Activated naive CD4-positive, alpha-beta T cell treated with anti-CD3 and anti-CD28 coated beads, Interleukin-2, amount 50 U/mL, for 16 hours (primary cell): Measurements from ENCODE around the gene LACRT.
A peak's percentile ranks its signal among the peaks of the same experiment; 100 is the strongest.
"Not testable (repeated sequence)": the region's sequence is repeated elsewhere in the genome, so short reads cannot be mapped to it uniquely, and the experiment has no call there.

Source experiments
- DNase-seq: peaks from one replicate; pipeline ENCODE4 v3.0.0-alpha.2; 2020

Gene LACRT, protein sequence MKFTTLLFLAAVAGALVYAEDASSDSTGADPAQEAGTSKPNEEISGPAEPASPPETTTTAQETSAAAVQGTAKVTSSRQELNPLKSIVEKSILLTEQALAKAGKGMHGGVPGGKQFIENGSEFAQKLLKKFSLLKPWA

DNA sequence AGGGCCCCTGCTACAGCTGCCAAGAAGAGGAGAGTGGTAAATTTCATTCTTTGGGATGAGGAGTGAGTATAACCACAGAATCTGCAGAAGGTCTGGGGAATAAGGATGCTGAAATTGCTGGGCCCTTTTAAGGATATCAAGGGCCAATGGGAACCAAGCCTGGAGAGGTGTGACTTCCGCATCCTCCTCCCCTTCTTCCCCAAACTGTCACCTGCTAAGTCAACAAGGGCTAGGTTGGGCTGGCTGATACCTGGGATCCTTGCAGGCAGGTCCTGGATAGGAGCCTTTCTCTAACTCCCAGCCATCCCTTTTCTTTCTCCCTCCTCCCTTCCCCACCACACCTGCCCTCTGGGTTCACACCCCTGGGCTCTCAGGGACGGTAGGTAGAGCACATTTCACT is at the start of gene LACRT:
Gene LACRT, minus strand, starts transcription at position 101 of the 400 bp plus-strand sequence. Its CDS starts 54 bp downstream, at position 47.
- DNase-seq = no peak

DNA sequence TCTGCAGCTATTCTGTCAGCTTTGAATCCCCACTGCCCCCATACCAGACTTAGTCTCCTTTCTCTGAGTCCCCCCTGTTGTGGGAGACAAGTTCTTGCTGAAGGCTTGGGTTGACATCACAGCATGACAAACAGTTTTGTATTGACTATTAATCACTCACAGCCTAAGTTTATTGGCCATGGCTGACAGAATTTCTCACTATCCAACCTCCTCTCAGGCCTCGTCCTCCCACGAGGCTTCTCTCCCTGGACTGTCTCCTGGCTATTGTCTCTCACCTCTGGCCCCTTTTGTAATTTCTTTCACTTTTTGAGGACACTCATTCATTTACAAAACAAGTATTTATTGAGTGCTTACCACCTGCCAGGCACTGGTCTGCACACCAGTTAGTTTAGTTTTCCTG is 48.7 kb upstream of the LACRT start:
- no peak for DNase-seq

DNA sequence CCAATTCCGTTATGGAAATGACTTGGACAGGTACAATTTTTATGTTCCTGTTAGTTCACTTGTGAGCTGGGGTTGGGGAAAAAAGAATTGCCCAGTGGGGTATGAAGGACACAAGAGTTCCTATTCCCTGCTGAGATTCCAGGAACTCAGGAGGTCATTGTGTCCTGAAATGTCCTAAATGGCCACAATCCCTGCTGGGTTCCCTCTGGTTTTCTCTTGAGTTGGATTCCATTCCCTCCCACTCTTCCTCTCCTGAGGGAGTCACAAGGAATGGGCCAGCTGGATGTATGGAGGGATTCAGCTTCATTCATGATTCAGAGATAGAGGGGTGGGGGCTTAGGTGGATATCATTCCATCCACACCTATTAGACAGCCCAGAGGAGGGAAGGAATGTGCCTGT is 48.0 kb upstream of the LACRT start:
- no peak for DNase-seq

DNA sequence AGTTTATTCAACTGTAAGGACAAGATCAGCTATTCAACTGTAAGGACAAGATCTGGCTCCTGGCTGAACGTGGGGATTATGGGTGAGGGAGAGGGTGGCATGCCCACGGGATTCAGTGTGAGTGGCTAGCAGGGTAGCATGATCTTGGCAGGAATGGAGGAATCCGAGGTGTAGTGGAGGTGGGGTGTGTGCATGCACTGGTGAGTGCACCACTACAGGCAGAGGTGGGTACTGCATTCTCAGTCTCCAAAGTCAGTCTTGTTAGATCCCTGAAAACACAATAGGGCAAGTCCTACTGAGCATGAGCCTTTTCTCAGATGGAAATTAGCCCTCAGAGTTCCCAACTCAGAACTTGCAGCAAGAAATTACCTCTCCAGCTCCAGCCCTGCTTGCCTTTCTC is 45.7 kb upstream of the LACRT start:
- peak; percentile 24 for DNase-seq

DNA sequence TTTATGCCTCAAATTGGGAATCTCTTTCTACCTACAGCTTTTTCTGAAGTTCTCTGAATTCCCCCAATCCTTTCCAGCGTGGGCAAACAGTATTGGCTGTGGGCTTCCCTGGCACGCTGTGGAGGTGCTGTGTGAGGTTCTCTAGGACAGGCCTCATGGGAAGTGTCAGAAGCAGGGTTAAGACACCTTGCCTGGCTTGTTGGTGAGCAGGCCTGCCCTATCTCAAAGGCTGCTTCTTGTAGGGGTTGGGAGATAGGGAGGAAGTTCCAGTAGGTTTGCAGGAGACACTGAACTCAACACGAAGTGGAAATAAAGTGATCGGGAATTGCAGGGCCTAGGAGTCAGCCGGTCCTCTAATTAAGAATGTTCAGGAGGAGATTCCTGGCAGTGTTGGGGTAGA is 43.4 kb upstream of the LACRT start:
- no peak for DNase-seq

DNA sequence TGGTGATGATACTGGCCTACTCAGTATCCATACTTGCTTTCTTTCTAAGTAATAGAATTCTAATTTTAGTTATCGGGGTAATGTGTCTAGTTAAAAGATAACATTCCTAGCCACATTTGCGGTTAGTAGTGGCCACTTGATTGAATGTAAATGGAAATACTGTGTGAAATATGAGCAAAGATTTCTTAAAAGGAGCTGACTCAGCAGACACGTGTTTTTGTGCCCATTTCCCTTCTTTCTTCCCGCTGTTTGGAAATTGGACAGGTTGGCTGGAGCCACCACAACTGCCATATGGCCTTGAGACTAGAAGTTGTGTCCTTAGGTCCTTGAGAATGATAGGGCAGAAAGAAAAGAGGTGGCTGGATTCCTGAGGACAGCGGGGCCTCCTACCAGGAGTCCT is 33.2 kb upstream of the LACRT start:
- DNase-seq = no peak

DNA sequence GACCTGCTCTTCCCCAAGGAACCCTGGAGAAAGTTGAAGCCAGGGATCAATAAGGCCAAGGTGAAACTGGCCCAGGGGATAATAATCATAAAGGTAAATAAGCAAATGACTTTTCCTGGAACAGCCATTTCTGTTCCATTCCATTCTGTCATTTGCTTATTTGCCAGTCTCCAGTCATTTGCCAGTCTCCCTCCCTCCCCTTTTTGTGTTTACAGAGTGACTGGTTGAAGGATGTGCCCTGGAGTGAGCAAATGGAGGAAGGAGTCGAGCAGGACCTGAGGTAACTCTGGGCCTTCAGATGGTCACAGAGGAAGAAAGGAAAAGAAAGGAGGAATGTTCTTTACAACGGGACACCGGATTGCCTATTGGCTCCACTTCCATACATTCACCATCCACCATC is 31.3 kb upstream of the LACRT start:
- no peak for DNase-seq

DNA sequence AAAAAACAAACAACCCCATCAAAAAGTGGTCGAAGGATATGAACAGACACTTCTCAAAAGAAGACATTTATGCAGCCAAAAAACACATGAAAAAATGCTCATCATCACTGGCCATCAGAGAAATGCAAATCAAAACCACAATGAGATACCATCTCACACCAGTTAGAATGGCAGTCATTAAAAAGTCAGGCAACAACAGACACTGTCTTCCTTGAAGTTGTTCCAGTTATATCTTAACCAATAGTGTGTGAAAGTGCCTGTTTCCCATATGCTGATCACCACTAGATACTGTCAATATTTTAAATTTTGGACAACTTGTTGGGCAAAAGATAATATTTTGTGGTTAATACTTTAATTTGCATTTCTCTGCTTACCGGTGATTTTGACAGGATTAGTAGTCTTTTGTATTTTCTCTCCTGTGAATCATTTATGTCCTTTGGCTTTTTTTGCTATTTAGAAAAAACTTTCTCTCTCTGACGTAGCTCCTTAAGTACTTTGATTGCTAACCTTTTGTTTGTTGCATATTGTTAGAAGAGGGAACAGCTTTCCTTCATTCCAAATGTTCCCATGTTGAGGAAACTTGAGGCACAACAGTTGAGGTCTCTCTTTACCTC is 30.4 kb upstream of the LACRT start:
- not testable (repeated sequence) for DNase-seq

DNA sequence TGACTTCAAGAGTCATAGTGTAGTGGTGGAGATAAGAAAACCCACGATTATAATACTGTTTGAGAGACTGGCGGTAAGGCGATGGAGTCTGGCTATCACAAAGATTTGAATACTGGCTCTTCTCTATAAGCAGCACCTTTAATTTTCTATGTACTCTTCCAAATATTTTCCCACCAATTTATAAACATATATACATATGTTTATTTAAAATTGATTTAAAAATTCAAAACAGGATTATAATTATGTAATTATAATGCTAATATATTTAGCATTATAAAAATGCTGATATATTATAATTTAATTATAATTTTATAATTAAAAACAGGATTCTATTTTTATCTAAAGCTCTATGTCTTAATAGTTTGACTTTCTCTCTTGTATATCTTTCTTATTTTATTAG is 28.9 kb upstream of the LACRT start:
- DNase-seq = no peak

DNA sequence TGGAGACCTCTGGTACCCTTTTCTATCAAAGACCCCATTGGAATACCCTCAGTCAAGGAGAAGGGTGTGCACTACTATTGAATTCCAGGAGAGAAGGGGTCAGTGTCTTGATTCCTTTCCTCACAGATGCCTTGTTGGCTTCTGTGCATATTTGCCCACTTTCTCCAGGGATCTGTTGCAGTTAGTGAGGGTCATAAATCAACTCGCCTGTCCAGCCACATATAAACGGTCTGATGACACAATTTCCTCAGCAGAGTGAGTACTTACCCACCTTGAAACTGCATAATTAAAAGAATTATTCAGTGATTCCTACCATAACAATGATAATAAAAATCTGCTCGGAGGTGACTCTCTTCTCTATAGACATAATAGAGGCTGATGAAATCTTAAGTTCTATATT is 27.3 kb upstream of the LACRT start:
- no peak for DNase-seq

DNA sequence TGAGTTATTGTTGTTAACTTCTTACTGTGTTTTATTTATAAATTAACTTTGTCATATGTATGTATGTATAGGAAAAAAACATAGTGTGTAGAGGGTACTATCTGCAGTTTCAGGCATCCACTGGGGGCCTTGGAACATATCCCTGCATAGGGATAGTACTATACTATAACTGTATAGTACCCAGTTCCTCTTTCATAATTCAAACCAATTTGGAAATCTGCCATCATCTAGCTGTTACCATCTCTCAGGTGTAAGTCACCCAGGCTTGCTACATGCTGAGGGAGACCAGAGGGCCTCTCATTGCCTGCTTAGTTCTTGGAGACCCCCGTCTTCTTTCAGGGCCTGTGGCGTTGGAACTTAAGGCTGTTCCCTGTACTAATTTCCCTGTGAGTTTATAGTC is 26.4 kb upstream of the LACRT start:
- no peak for DNase-seq

DNA sequence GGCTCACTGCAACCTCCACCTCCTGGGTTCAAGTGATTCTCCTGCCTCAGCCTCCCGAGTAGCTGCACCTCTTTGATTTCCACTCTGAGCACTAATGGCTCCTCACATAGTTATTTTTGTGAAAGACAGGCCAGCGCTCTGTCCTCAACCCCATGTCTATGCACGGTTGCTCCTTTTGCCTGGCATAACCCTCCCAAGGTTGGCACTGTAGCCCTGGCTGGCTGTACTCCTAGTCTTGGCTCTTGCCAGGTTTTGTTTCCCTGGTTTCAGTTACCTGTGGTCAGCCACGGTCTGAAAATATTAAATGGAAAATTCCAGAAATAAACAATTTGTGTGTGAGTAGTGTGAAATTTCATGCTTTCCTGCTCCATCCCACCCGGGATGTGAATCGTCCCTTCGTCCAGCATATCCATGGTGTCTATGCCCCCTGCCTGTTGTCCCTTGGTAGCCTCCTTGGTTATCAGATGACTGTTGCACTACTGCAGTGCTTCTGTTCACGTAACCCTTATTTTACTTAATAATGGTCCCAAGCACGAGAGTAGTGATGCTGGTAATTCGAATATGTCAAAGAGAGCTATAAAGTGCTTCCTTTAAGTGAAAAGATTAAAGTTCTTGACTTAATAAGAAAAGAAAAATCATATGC is 25.7 kb upstream of the LACRT start:
- no peak for DNase-seq

DNA sequence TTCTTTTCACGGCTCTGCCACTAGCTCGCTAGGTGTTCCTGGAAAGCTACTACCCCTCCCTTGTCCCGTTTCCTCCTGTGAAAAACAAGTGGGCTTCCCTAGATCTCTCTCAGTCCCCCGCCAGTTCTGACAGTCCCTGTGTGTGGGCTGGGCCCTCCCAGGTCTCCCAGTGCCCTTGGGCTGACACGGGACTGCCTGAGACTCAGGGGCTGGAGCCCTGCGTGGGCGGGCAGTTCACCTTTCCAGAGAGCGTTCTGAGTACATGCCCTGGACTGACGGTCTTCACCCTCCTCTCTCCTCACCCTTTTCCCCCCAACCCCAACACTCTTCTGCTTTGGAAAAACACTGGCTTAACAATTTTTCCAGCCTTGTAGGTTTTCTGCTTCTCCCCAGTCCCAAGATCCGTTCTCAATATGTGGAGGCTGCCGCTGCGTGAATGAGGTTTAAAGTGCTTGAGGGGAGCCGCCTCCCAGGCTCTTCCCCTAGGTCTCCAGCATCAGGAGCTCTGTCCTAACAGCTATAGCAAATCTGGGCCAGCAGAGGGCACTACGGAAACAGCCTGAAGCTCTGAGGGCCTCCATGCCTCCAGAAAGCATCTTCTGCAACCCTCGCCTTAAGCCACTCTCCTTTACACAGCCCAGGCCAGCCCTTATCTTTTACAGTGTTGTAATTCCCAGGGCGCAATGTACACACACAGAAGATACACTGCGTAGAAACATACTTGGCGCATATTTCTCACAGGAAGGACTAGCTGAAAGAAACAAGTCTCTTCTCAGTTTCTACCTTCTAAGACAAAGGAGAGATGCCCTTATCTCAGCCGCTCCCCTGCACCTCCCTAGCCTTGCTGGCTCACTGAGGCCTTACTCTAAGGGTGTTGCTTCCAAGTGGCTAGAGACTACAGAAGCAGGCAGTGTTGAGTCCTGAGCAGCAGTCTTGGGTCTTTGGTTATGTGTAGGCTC is 23.9 kb upstream of the LACRT start:
- DNase-seq = peak; percentile 43

DNA sequence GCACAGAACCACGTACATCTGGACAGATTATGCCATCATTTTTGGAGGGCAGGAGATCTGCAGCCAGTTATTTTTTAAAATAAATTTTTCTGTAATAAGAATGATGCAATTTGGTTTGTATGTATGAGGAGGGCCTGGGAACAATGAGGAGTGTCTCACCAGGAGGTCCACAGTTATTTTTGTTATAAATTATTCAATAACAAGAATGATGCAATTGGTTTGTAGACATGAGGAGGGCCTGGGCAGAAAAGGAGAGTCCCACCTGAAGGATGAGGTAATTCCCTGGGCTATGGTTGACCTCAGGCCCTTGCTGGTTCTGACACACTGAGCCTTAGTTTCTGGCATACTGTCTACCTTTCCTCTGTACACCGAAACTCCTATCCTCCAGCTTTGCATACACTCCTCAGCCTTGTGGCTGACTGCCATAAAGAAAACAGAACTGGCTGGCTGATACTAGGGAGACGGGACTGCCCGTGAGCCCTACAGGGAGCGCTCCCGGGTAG is 22.5 kb upstream of the LACRT start:
- DNase-seq = no peak

DNA sequence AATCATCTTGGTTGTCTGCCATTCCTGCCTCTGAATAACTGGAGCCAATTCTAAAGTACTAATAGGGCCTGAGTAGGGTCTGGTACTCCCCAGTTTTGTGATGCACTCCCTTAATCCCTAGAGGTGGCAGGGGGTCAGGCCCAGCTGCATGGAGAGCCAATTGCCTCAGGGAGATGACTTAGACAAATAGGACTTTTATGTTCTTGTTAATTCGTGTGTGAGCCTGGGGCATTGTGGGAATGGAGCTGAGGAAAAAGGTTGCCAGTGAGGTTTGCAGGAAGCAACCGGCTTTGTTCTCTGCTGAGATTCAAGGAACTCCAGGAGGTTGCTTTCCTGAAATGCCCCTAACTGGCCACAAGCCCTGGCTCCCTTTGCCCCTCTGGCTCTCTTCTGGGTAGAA is 20.2 kb upstream of the LACRT start:
- no peak for DNase-seq

DNA sequence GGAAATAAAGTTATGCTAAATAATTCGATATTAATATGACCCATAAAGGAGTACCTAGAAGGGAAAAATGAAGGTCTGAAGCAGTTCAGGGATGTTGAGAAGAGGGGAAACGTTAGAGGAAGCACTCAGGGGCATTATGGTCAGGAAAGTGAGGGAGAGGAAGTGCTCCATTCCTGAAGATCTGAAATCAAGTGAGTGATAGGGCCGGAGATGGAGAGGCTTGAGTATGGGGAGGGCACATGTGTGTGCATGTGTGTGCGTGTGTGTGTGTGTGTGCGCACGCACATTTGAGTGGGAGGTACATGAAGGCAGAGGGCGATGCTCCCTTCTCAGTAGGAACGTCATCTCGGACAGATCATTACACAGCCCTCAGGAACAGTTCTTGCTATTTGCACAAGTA is 18.3 kb upstream of the LACRT start:
- DNase-seq = no peak

DNA sequence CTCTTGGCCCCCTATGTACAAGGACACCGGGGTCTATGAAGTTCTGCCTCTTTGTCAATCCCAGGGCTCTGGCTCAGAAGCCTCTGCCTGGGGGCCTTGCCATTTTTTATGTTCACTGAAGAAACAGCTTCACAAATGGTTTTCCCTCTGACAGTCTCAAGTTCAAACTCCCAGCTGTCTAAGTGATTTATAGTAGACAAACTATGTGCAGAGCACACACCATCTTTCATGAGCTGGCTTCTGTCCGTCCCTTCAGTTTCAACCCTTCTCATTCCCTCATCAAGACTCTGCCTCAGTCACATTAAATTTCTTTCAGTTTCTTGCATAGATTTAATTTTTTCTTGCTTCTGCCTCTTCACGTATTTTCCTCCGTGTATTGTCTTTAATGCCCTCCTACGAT is 16.2 kb upstream of the LACRT start:
- no peak for DNase-seq

DNA sequence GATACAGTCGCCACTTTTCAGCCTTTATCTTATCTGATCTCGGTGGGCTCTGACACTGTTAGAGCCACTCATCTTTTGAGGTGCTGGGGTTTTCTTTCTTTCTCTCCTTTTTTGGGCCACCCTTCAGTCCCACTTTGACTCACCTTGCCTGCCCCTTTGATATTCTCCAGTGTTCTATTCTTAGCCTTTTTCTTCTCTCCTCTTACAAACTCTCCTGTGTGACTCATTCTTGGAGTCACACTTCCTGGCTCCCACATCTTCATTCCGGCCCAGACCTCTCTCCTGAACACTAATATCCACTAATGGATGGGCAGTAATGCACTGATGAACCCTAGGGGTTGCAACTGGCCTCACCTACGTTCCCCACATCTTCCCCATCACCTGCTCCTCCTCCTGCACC is 15.7 kb upstream of the LACRT start:
- no peak for DNase-seq

DNA sequence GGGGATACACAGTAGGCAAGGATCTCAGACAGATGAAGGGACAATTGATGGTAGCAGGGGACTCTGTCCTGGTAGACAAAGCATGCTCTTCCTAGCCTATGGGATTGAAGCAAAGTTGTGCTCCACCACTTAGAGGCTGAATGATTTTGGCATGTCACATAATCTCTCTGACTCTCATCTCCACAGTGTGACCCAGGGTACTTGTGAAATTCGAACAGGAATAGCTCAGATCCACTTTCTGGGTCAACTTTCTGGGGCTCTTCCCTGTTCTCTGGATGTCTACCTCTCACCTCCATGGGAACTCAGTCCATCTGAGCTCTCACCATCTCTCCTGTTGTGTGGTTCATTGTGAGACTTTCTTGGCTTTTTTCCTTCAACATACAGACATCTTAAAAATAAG is 15.1 kb upstream of the LACRT start:
- DNase-seq = no peak

DNA sequence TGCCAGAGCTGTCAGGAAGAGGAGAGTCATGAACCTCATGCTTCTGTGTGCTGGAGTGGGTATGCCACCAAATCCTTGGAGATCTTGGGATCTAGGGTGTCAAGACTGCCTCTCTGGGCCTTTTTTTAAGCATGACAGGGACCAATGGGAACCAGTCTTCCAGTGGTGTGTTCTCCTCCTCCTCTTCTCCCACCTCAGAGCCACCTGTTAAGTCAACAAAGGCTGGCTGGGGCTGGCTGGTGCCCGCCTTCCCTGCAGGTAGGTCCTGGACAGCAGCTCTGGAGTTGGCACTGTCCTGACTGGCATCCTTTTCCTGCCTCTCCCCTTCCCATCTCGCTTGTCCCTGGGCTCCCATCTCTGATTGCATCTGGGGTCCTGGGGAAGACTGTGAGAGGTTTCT is 13.6 kb upstream of the LACRT start, which contains the start of gene DCD:
Gene DCD, minus strand, starts transcription at position 101 of the 400 bp plus-strand sequence. Its CDS starts 62 bp downstream, at position 39.
- no peak for DNase-seq

DNA sequence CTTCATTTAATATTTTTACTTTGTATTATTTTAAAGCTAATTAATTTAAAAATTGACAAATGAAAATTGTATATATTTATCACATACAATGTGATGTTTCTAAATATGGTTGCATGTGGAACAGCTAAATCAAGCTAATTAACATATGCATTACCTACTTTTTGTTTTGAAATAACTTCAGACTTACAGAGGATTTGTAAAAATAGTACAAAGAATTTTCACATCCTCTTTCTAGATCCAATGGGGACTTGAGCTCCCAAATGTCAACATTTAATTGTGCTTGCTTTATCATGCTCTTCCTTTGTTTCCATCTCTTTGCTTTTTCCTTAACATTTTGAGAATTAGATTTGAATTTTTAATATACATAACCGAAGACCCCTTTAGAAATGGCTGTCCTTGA is 6.9 kb upstream of the LACRT start:
- no peak for DNase-seq

DNA sequence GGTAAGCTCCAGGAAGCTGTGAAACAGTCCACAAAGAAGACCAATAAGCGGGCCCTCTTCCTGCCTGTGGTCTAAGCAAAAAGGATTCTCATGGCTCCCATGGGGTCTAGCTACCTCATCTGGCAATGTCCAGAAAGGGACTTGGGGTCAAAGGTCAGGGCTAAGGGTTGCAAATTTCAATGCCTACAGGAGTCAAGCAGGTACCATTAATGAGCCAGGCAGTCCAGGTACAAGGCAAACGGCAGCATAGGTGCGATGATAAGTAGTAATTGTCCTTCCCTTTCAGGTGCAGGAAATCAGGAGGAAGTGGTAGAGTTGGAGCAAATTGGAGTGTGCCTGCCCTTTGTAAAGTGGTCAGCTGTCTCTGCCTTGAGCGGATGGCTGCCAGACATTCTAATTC is 6.4 kb upstream of the LACRT start:
- no peak for DNase-seq

DNA sequence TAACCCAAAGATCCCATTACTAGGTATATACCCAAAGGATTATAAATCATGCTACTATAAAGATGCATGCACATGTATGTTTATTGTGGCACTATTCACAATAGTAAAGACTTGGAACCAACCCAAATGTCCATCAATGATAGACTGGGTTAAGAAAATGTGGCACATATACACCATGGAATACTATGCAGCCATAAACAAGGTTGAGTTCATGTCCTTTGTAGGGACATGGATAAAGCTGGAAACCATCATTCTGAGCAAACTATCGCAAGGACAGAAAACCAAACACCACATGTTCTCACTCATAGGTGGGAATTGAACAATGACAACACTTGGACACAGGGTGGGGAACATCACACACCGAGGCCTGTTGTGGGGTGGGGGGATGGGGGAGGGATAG is 4.4 kb upstream of the LACRT start:
- DNase-seq = not testable (repeated sequence)
